ENCODE data around the gene VAMP8. TPM values are rescaled to one million over a fixed set of nuclear protein-coding genes. Genes with fewer than 3 reads are reported as not detected.
A peak's percentile ranks its signal among the peaks of the same experiment; 100 is the strongest.

Gene VAMP8
- total and polyA plus RNA-seq, 10 of the 15 experiments (the other 5 are each of a cell fraction or from before 2014, with no cell fraction given) = 93.6 to 744 (median 217) TPM

DNA sequence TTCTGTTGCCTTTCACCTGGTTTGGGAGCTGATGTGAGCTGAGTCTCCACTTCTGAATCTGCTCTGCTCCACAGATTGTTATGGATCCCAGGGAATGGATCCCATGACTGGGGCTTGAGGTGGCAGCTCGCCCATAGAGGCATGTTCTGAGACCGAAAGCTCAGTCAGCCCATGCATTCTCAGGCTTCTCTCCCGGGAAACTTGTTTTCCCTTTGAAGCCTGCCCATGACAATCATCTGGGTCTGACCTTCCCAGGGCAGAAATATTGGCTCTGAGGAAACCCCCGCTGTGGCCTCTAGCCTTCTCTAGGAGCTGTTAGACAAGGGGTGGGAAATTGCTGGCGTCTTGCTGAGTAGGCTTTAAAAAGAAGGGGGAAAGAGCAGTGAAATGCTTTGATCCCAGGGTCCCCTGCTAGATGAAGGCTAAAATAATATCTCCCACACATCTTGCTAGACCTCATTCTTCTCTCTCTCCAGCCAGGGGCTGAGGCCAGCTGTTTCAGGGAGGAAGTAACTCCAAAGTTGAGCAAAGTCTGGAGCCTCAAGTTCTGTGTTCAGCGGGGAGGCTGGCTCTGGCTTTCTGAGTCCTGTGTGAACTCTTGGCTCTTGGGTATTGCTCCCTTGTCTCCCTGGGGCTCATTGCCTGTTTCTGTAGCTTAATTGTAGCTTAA, 2.0 kb downstream of the VAMP8 start:
- TF ChIP-seq SPI1 (IDR thresholded peaks at IDR 0.05; ENCODE audit: borderline replicate concordance, insufficient read depth, low read depth, low read length) (peak; percentile 61; the same call in 1 of the 2 replicates), CHD1 (IDR thresholded peaks at IDR 0.05; ENCODE audit: low read depth, low read length) (no peak), MEF2B (IDR thresholded peaks at IDR 0.05; ENCODE audit: partially characterized antibody, poor library complexity, severe bottlenecking) (peak; percentile 56), IKZF1 (conservative IDR thresholded peaks at IDR 0.05) (0 out of 2 replicates have a peak, but pooled peaks have one; percentile 37), TCF12 (IDR thresholded peaks at IDR 0.05; ENCODE audit: low read depth, low read length) (0 out of 2 replicates have a peak, but pooled peaks have one; percentile 22), SIN3A (IDR thresholded peaks at IDR 0.05; ENCODE audit: low read depth, low read length) (no peak), POU2F2 (IDR thresholded peaks at IDR 0.05; ENCODE audit: borderline replicate concordance, low read depth, low read length) (no peak), KLF5 (IDR thresholded peaks at IDR 0.05; ENCODE audit: partially characterized antibody) (no peak), NFYA (IDR thresholded peaks at IDR 0.05; ENCODE audit: borderline replicate concordance, low read depth, low read length) (no peak)
- Histone ChIP-seq H3K4me1 (ENCODE audit: control insufficient read depth, insufficient read depth, low read length) (peaks cover 19% of the 10 kb centered on the region), H3K9ac (ENCODE audit: control insufficient read depth, insufficient read depth, low read length) (peak overlapping the region; percentile 82), H3K4me2 (ENCODE audit: control insufficient read depth, insufficient read depth) (peak overlapping the region; percentile 85), H2AFZ (ENCODE audit: control insufficient read depth, low read depth, low read length) (peak overlapping the region; percentile 11; the same call in 1 of the 2 replicates), H4K20me1 (ENCODE audit: control insufficient read depth, insufficient read depth) (no peaks in the 10 kb centered on the region), H3K9me3 (replicated peaks; ENCODE audit: control insufficient read depth, insufficient read depth, low read length) (no peaks in the 10 kb centered on the region), H3K79me2 (ENCODE audit: control insufficient read depth, insufficient read depth, low read length) (peaks cover 26% of the 10 kb centered on the region), H3K27me3 (replicated peaks in 1 of 2; ENCODE audit: control insufficient read depth in 2 of 2, insufficient read depth in 2 of 2, low read length in 1 of 2) (no peaks in the 10 kb centered on the region), H3K27ac (ENCODE audit: control insufficient read depth, insufficient read depth) (peak overlapping the region; percentile 77), H3K4me3 (peak overlapping the region; percentile 77), H3K36me3 (ENCODE audit: control insufficient read depth in 2 of 2, insufficient read depth in 2 of 2, low read length in 1 of 2) (peaks cover 0 to 6% of the 10 kb centered on the region in 2 experiments; a peak in 2 of 4 replicates)
- TSS peak; percentile 68 for BruUV-seq (replicated peaks)
- in situ Hi-C loops (cut with MboI) = no loop called here
- DNase-seq (ENCODE audit: low read depth, low spot score) (no peak), FAIRE-seq (no peak), ATAC-seq (peak; percentile 12; the same call in 2 of the 3 replicates)
- SMC1A ChIA-PET (ENCODE audit: uncharacterized antibody, unreplicated experiment) = interaction anchor here (0.6 to 4.4 kb wide), 10 partner anchors 8 to 261 kb away, joined by 3 to 20 read pairs (median 4); partner anchors contain the start of gene RNF181
- RAD21 ChIA-PET (ENCODE audit: unreplicated experiment) = interaction anchor here (0.8 to 1.2 kb wide), 6 partner anchors 27 to 225 kb away, joined by 3 to 4 read pairs (median 3); partner anchors contain the start of genes ELMOD3, RETSAT and SH2D6
- WGBS (ENCODE audit: insufficient coverage, insufficient replicate concordance, low lambda C conversion rate, missing lambda C conversion rate) = 64% methylated on average over 6 of the region's 6 CpGs
- POLR2A ChIA-PET = interaction anchor here (0.7 to 4.6 kb wide), 7 partner anchors 8 to 41 kb away, joined by 3 to 57 read pairs (median 5); partner anchors contain the start of genes GGCX, MAT2A, RNF181 and TMEM150A
- CTCF ChIA-PET = interaction anchor here (0.7 to 1.6 kb wide), 5 partner anchors 9 to 108 kb away, joined by 3 to 5 read pairs (median 3); partner anchors contain the start of gene RNF181
- intact Hi-C loops (cut with micrococcal nuclease; ENCODE audit: unreplicated experiment) = no loop called here

Data from GM12878 (cell line).